ENCODE measurements around the gene USH1G. TPM values are rescaled to one million over a fixed set of nuclear protein-coding genes. Genes with fewer than 3 reads are reported as not detected.
A peak's percentile ranks its signal among the peaks of the same experiment; 100 is the strongest.

USH1G gene
- total and polyA plus RNA-seq, 2 of the 13 experiments (the other 11 are each of a cell fraction or from before 2014, with no cell fraction given) = 0.04 TPM; not detected in 1

DNA sequence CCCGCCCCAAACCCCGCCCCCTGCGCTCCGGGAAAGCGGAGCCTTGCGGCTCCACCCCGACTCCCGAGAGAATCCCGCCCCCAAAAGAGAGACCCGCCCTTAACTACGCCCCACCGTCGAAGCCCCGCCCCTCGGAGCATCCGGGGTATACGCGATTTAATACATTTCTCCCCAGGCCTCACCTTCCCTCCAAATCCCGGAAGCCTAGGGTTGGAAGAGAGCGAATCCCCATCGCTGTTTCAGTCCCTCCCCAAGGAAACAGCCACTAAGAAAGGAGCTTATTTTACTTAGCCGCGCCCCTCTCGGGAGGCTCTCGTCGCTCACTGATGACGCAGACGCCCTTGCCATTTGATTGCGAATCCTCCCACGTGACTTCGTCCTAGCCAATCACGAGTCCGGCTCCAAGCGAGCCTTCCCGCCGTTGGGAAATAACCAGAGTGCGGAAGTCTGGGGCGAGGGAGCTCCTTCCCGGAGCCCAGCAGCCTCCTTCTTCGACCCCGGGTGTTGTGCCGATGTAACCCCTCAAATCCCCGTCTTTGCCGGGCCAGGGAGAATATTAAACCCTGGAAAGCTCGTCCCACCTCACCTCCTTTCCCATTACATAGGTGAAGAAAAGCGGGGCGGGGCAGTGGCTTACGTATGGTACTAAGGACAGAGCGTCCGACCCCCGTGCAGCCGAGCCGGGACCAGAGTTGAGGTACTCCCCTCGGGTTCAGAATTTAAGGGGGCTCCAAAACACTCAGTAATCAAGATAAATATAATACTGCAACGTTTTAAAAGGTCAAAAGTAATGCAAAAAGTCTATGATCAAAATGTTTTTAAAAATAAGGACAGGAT is 49.8 kb downstream of the USH1G start (continued):
- TF ChIP-seq, protein P1, sequence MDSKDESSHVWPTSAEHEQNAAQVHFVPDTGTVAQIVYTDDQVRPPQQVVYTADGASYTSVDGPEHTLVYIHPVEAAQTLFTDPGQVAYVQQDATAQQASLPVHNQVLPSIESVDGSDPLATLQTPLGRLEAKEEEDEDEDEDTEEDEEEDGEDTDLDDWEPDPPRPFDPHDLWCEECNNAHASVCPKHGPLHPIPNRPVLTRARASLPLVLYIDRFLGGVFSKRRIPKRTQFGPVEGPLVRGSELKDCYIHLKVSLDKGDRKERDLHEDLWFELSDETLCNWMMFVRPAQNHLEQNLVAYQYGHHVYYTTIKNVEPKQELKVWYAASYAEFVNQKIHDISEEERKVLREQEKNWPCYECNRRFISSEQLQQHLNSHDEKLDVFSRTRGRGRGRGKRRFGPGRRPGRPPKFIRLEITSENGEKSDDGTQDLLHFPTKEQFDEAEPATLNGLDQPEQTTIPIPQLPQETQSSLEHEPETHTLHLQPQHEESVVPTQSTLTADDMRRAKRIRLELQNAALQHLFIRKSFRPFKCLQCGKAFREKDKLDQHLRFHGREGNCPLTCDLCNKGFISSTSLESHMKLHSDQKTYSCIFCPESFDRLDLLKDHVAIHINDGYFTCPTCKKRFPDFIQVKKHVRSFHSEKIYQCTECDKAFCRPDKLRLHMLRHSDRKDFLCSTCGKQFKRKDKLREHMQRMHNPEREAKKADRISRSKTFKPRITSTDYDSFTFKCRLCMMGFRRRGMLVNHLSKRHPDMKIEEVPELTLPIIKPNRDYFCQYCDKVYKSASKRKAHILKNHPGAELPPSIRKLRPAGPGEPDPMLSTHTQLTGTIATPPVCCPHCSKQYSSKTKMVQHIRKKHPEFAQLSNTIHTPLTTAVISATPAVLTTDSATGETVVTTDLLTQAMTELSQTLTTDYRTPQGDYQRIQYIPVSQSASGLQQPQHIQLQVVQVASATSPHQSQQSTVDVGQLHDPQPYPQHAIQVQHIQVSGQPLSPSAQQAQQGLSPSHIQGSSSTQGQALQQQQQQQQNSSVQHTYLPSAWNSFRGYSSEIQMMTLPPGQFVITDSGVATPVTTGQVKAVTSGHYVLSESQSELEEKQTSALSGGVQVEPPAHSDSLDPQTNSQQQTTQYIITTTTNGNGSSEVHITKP (CRISPR knock-in tag; IDR thresholded peaks at IDR 0.05; ENCODE audit: low read depth) = no peak
- no peak for TF ChIP-seq TBP (CRISPR knock-in tag; IDR thresholded peaks at IDR 0.05)
- TF ChIP-seq ZNF878 (CRISPR knock-in tag; IDR thresholded peaks at IDR 0.05) = 0 out of 2 replicates have a peak, but pooled peaks have one; percentile 71
- TF ChIP-seq, protein P2, sequence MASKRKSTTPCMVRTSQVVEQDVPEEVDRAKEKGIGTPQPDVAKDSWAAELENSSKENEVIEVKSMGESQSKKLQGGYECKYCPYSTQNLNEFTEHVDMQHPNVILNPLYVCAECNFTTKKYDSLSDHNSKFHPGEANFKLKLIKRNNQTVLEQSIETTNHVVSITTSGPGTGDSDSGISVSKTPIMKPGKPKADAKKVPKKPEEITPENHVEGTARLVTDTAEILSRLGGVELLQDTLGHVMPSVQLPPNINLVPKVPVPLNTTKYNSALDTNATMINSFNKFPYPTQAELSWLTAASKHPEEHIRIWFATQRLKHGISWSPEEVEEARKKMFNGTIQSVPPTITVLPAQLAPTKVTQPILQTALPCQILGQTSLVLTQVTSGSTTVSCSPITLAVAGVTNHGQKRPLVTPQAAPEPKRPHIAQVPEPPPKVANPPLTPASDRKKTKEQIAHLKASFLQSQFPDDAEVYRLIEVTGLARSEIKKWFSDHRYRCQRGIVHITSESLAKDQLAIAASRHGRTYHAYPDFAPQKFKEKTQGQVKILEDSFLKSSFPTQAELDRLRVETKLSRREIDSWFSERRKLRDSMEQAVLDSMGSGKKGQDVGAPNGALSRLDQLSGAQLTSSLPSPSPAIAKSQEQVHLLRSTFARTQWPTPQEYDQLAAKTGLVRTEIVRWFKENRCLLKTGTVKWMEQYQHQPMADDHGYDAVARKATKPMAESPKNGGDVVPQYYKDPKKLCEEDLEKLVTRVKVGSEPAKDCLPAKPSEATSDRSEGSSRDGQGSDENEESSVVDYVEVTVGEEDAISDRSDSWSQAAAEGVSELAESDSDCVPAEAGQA (IDR thresholded peaks at IDR 0.05; ENCODE audit: low read depth) = peak; percentile 86
- TF ChIP-seq, protein P2 (CRISPR knock-in tag; IDR thresholded peaks at IDR 0.05; ENCODE audit: borderline replicate concordance) = no peak
- TF ChIP-seq PHF5A (CRISPR knock-in tag; IDR thresholded peaks at IDR 0.05; ENCODE audit: low read depth, unreplicated experiment) = no peak
- no peak; the same call in 1 of the 2 replicates for TF ChIP-seq ZNF605 (CRISPR knock-in tag; IDR thresholded peaks at IDR 0.05)
- 0 out of 2 replicates have a peak, but pooled peaks have one; percentile 42 for TF ChIP-seq KLF11 (CRISPR knock-in tag; IDR thresholded peaks at IDR 0.05)
- TF ChIP-seq ZNF543 (CRISPR knock-in tag; IDR thresholded peaks at IDR 0.05) = no peak
- TF ChIP-seq MTA1 (CRISPR knock-in tag; IDR thresholded peaks at IDR 0.05; ENCODE audit: borderline replicate concordance) = no peak; the same call in 1 of the 2 replicates
- peak; percentile 79; the same call in 1 of the 2 replicates for TF ChIP-seq DMAP1 (CRISPR knock-in tag; IDR thresholded peaks at IDR 0.05)
- TF ChIP-seq, protein P3, sequence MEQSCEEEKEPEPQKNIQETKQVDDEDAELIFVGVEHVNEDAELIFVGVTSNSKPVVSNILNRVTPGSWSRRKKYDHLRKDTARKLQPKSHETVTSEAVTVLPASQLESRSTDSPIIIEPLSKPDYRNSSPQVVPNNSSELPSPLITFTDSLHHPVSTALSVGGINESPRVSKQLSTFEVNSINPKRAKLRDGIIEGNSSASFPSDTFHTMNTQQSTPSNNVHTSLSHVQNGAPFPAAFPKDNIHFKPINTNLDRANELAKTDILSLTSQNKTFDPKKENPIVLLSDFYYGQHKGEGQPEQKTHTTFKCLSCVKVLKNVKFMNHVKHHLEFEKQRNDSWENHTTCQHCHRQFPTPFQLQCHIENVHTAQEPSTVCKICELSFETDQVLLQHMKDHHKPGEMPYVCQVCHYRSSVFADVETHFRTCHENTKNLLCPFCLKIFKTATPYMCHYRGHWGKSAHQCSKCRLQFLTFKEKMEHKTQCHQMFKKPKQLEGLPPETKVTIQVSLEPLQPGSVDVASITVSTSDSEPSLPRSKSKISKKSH (CRISPR knock-in tag; IDR thresholded peaks at IDR 0.05; ENCODE audit: borderline replicate concordance) = no peak; the same call in 1 of the 2 replicates
- TF ChIP-seq ZNF552 (CRISPR knock-in tag; IDR thresholded peaks at IDR 0.05; ENCODE audit: borderline replicate concordance) = peak; percentile 38; the same call in 1 of the 2 replicates
- peak; percentile 92 for TF ChIP-seq CEBPG (CRISPR knock-in tag; IDR thresholded peaks at IDR 0.05)
- no peak; the same call in 1 of the 2 replicates for TF ChIP-seq WIZ (CRISPR knock-in tag; IDR thresholded peaks at IDR 0.05)
- TF ChIP-seq, protein P4, sequence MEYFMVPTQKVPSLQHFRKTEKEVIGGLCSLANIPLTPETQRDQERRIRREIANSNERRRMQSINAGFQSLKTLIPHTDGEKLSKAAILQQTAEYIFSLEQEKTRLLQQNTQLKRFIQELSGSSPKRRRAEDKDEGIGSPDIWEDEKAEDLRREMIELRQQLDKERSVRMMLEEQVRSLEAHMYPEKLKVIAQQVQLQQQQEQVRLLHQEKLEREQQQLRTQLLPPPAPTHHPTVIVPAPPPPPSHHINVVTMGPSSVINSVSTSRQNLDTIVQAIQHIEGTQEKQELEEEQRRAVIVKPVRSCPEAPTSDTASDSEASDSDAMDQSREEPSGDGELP (IDR thresholded peaks at IDR 0.05; ENCODE audit: borderline replicate concordance, low read depth) = no peak; the same call in 1 of the 2 replicates
- TF ChIP-seq FOXO1 (CRISPR knock-in tag; IDR thresholded peaks at IDR 0.05) = peak; percentile 70

Measured in HepG2 (cell line).